ENCODE data around the gene SIGLEC12. TPM values are rescaled to one million over a fixed set of nuclear protein-coding genes. Genes with fewer than 3 reads are reported as not detected.

Gene SIGLEC12
- total RNA-seq, 1 donor from 2014 or later = not detected

DNA sequence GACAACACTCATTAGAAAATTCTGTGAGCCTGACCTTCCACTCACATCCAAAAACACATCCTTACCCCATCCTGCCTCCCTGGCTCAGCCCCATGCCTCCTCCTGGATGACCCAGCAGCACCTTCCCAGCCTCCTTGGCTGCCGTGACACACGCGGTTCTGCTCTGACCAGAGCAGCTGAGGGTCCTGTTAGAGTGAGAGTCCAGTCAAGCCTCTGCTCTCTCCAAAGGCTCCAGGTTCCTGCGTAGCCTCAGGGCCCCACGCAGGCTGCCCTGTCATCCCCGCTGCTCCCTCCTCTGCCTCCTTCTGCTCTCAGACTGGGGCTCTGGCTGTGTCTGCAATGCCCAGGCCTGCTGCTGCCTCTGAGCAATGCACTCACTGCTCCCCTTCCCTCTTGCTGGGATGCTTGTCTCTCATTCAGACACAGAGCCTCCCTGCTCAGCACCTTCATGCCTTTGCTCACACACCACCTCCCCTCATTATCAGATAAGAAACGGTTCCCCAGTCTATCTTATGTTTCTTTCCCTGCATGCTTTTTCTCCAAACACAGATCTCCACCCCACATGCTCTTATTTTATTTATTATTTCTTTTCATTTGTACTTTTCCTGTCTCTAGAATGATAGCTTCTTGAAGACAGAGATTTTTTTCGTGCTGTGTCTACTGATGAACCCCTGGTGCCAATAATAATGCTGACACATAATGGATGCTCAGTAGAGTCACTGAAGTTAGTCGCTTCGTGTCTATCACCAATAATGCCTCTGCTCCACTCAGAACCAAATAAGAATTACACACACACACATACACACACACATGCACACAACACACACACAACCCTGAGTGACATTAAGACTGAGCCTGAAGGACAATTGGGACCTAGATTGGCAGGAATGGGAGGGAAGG lies 40.1 kb upstream of the SIGLEC12 start:
- Mint-ChIP-seq H3K4me1 (no peaks in the 10 kb centered on the region), H3K4me3 (no peak overlapping the region), H3K27ac (ENCODE audit: unreplicated experiment) (no peak overlapping the region), H3K27me3 (ENCODE audit: low read depth) (peaks cover 71% of the 10 kb centered on the region), H3K36me3 (ENCODE audit: low read depth) (no peaks in the 10 kb centered on the region), H3K9me3 (no peaks in the 10 kb centered on the region)
- no peak for DNase-seq (ENCODE audit: low read depth, low spot score)
- TF ChIP-seq, protein P1, sequence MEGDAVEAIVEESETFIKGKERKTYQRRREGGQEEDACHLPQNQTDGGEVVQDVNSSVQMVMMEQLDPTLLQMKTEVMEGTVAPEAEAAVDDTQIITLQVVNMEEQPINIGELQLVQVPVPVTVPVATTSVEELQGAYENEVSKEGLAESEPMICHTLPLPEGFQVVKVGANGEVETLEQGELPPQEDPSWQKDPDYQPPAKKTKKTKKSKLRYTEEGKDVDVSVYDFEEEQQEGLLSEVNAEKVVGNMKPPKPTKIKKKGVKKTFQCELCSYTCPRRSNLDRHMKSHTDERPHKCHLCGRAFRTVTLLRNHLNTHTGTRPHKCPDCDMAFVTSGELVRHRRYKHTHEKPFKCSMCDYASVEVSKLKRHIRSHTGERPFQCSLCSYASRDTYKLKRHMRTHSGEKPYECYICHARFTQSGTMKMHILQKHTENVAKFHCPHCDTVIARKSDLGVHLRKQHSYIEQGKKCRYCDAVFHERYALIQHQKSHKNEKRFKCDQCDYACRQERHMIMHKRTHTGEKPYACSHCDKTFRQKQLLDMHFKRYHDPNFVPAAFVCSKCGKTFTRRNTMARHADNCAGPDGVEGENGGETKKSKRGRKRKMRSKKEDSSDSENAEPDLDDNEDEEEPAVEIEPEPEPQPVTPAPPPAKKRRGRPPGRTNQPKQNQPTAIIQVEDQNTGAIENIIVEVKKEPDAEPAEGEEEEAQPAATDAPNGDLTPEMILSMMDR (conservative IDR thresholded peaks at IDR 0.05) = no peak

DNA sequence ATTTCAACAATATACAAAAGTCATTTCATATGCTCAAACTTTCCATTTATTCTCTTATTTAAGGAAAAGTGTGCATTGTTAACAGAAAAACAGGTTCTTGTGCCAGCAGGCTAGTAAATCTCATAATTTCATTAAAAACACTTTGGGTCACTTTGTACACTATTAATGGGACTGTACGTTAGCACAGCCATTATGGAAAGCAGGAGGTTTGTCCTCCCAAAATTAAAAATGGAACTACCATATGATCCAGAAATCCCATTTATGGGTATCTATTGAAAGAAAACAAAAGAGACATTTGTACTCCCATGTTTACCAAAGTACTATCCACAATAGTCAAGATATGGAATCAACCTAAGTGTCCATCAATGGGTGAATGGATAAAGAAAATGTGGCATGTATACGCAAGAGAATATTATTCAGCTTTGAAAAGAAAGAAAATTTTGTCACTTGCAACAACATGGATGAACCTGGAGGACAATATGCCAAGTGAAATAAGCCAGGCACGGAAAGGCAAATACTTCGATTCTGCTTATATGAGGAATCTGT lies 38.3 kb upstream of the SIGLEC12 start:
- H3K36me3 Mint-ChIP-seq (ENCODE audit: low read depth) = no peaks in the 10 kb centered on the region
- H3K27me3 Mint-ChIP-seq (ENCODE audit: low read depth) = peaks cover 80% of the 10 kb centered on the region
- TF ChIP-seq, protein P1 (conservative IDR thresholded peaks at IDR 0.05) = no peak
- no peak for DNase-seq (ENCODE audit: low read depth, low spot score)
- H3K27ac Mint-ChIP-seq (ENCODE audit: unreplicated experiment) = no peak overlapping the region
- H3K9me3 Mint-ChIP-seq = no peaks in the 10 kb centered on the region
- no peak overlapping the region for H3K4me3 Mint-ChIP-seq
- H3K4me1 Mint-ChIP-seq = no peaks in the 10 kb centered on the region

DNA sequence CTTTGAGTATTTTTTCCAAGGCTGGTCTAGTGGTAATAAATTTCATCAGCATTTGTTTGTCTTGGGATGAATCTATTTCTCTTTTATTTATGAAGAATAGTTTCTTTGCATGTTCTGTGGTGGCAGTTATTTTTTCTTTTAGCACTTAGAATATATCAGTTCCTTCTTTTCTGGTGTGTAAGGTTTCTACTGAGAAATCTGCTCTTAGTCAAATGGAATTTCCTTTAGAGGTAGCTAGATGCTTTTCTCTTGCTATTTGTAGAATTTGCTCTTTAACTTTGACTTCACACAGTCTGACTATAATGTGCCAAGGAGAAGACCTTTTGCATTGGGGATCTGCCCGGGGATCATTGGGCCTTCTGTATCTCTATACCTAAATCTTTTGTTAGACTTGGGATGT lies 33.9 kb upstream of the SIGLEC12 start:
- H3K27me3 Mint-ChIP-seq (ENCODE audit: low read depth) = peaks cover 90% of the 10 kb centered on the region
- H3K27ac Mint-ChIP-seq (ENCODE audit: unreplicated experiment) = no peak overlapping the region
- no peaks in the 10 kb centered on the region for H3K36me3 Mint-ChIP-seq (ENCODE audit: low read depth)
- TF ChIP-seq, protein P1 (conservative IDR thresholded peaks at IDR 0.05) = no peak
- no peak overlapping the region for H3K4me3 Mint-ChIP-seq
- no peak for DNase-seq (ENCODE audit: low read depth, low spot score)
- H3K9me3 Mint-ChIP-seq = no peaks in the 10 kb centered on the region
- no peaks in the 10 kb centered on the region for H3K4me1 Mint-ChIP-seq

DNA sequence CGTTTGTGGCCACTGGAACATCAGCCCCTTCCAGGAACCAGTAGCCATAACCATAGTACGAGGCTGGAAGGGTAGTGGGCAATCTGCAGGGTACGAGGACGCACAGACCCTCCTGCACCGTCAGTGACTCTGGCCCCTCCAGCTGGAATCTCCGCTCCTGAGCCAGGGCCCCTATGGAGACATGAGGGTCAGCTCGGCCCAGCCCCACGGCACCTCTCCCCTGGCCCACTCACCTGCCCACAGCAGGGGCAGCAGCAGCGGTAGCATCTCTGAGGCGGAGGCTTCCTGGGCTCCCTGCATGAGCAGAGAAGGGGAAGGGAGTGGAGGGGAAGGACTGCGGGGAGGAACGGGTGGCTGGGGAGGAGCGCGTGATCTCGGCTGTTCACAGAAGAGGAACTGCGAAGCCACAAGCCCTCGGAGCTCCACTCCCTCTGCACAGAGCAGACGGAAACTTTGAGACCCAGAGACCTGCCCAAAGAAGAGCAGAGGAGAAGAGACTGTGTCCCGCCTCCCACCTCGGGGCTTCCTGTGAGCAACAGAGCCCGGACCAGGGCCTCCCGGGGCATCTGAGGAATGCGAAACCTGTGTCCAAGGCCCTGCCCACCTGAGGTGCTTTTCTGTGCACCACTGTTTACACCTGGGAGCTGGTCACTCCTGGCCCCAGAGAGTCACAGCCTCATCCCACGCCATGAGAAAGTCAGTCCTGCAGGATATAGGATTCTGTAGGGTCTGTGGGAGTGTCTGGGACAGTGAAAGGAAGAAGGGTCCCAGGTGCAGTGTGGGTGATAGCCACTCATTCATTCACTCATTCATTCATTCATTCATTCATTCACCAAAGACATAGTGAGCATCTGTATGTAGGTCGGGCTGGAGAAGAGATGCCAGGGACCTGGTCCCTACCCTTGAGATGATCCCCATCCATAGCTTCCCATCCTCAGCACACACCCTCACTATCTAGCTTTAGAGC lies 30.0 kb upstream of the SIGLEC12 start, which contains the start of gene SIGLEC6:
Gene SIGLEC6, minus strand, starts transcription at position 322 of the 967 bp plus-strand sequence. Its CDS starts 22 bp downstream, at position 300.
- H3K27me3 Mint-ChIP-seq (ENCODE audit: low read depth) = peaks cover 95% of the 10 kb centered on the region

More for the DNA sequence above, 30.0 kb upstream of the SIGLEC12 start, which contains the start of gene SIGLEC6:
- TF ChIP-seq, protein P1 (conservative IDR thresholded peaks at IDR 0.05) = no peak
- H3K9me3 Mint-ChIP-seq = no peaks in the 10 kb centered on the region
- no peak within 1 kb of the TSS for H3K4me3 Mint-ChIP-seq
- H3K4me1 Mint-ChIP-seq = no peaks in the 10 kb centered on the region
- no peak for DNase-seq (ENCODE audit: low read depth, low spot score)
- no peaks in the 10 kb centered on the region for H3K36me3 Mint-ChIP-seq (ENCODE audit: low read depth)
- no peak within 1 kb of the TSS for H3K27ac Mint-ChIP-seq (ENCODE audit: unreplicated experiment)
